Fibroblast of lung (primary cell): ENCODE measurements around the gene MSI2. TPM values are rescaled to one million over a fixed set of nuclear protein-coding genes. Genes with fewer than 3 reads are reported as not detected.

Experiments used
- DNase-seq, 2 donors: peaks; one replicate each; pipeline versions ENCODE4 v3.0.0 to v3.0.0-alpha.2; 2010; ENCODE audit warnings: low read depth in 2 of 2
- H2AFZ ChIP-seq: 2 replicates; pipeline ENCODE4 v1.5.1; 2012; ENCODE audit warnings: low read length, control low read depth, inconsistent platforms
- H3K27ac ChIP-seq: 2 replicates; pipeline ENCODE4 v1.5.1; 2011; ENCODE audit warnings: low read length, control low read depth; ENCODE audit not compliant: insufficient read depth
- H3K27me3 ChIP-seq: 2 replicates; pipeline ENCODE4 v1.5.1; 2011; ENCODE audit warnings: mild to moderate bottlenecking, low read length; ENCODE audit not compliant: control insufficient read depth, insufficient read depth
- H3K36me3 ChIP-seq: 2 replicates; pipeline ENCODE4 v1.5.1; 2011; ENCODE audit warnings: low read length; ENCODE audit not compliant: control insufficient read depth, insufficient read depth
- H3K4me1 ChIP-seq: 2 replicates; pipeline ENCODE4 v1.5.1; 2011; ENCODE audit warnings: low read length; ENCODE audit not compliant: control insufficient read depth, insufficient read depth; ENCODE audit errors: extremely low read depth
- H3K4me2 ChIP-seq: 2 replicates; pipeline ENCODE4 v1.5.1; 2011; ENCODE audit warnings: low read length, control low read depth; ENCODE audit not compliant: insufficient read depth; ENCODE audit errors: extremely low read depth
- H3K4me3 ChIP-seq, 4 experiments: fragments of 200-600 bp in 1 of 4; sonication (generic) in 1 of 4; replicated peaks in 1 of 4; 2 replicates each; pipeline ENCODE4 v1.5.1; 2011 to 2016; ENCODE audit warnings: low read length in 4 of 4, low read depth in 3 of 4, mild to moderate bottlenecking in 3 of 4, control low read depth in 2 of 4, inconsistent platforms in 1 of 4, mixed read lengths in 1 of 4; ENCODE audit not compliant: insufficient read depth in 1 of 4; ENCODE audit errors: control extremely low read depth in 1 of 4
- H3K79me2 ChIP-seq: 2 replicates; pipeline ENCODE4 v1.5.1; 2012; ENCODE audit warnings: mild to moderate bottlenecking, low read length, inconsistent platforms; ENCODE audit not compliant: control insufficient read depth, insufficient read depth
- H3K9ac ChIP-seq: 2 replicates; pipeline ENCODE4 v1.5.1; 2011; ENCODE audit warnings: mild to moderate bottlenecking, low read length, control low read depth; ENCODE audit not compliant: insufficient read depth
- H3K9me3 ChIP-seq: 2 replicates; pipeline ENCODE4 v1.5.1; 2012; ENCODE audit warnings: low read depth, low read length; ENCODE audit not compliant: control insufficient read depth, insufficient read depth
- H4K20me1 ChIP-seq: 2 replicates; pipeline ENCODE4 v1.5.1; 2011; ENCODE audit warnings: low read length; ENCODE audit not compliant: control insufficient read depth, insufficient read depth; ENCODE audit errors: extremely low read depth
- EZH2 ChIP-seq: IDR thresholded peaks from 2 replicates; pipeline ENCODE4 v1.5.1; 2012; ENCODE audit warnings: low read length, control low read depth, mild to moderate bottlenecking; ENCODE audit errors: missing control alignments
- polyA plus RNA-seq, 2 donors: library from polyadenylated mRNA; depleted of rRNA in 1 of 2; stranded (reverse) in 1 of 2; unstranded in 1 of 2; fragments of >200 nt; gene quantifications; 2 replicates each; pipeline ENCODE4 v1.2.1, GENCODE V29; 2011 to 2012; ENCODE audit warnings: missing spikeins in 1 of 2
- total RNA-seq: library from RNA; depleted of rRNA; stranded (reverse); fragments of >200 nt; gene quantifications from 2 replicates; pipeline ENCODE4 v1.2.1, GENCODE V29; 2014
- TF ChIP-seq, protein P1 (sequence below), 2 donors: IDR thresholded peaks in 1 of 2; conservative IDR thresholded peaks in 1 of 2; 1 replicate in 1 of 2; 2 replicates in 1 of 2; pipeline ENCODE4 v1.5.1; 2011 to 2012; ENCODE audit warnings: low read length in 2 of 2, control low read depth in 1 of 2, inconsistent platforms in 1 of 2, low read depth in 1 of 2, mild to moderate bottlenecking in 1 of 2

Gene MSI2
- total and polyA plus RNA-seq, 2 donors (not counting 1 experiment from before 2014, with no cell fraction given): 6.8 to 14.2 TPM

DNA sequence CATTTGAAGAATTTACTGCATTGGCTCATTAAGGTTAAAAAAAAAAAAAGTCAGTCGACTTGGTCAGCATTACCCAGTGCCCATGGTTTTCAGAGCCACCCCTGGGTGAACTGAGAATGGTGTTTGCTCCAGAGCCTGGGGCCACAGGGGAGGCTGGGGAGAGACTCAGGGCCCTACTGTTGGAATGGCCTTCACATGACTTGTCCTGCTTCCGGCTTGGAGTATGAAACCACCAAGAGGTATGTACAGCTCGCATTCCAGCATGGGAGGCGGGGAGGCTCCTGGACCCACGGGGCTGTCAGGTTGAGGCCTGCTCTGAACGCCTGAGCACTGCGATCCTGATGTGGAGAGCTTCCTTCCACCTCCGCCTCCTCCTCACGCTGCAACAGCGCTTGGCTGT lies 36.8 kb downstream of the MSI2 start:
- H3K79me2 ChIP-seq: no peaks in the 10 kb centered on the region
- H3K9ac ChIP-seq: no peak overlapping the region
- DNase-seq: peak in 1 of 2 donors; percentile 89
- no peak overlapping the region for H2AFZ ChIP-seq
- H3K4me2 ChIP-seq: no peak overlapping the region
- H3K27ac ChIP-seq: no peak overlapping the region
- no peaks in the 10 kb centered on the region for H3K4me1 ChIP-seq
- H4K20me1 ChIP-seq: no peaks in the 10 kb centered on the region
- no peaks in the 10 kb centered on the region for H3K9me3 ChIP-seq
- H3K27me3 ChIP-seq: no peaks in the 10 kb centered on the region
- no peaks in the 10 kb centered on the region for H3K36me3 ChIP-seq
- no peak overlapping the region for H3K4me3 ChIP-seq
- no peak for TF ChIP-seq EZH2
- TF ChIP-seq, protein P1, sequence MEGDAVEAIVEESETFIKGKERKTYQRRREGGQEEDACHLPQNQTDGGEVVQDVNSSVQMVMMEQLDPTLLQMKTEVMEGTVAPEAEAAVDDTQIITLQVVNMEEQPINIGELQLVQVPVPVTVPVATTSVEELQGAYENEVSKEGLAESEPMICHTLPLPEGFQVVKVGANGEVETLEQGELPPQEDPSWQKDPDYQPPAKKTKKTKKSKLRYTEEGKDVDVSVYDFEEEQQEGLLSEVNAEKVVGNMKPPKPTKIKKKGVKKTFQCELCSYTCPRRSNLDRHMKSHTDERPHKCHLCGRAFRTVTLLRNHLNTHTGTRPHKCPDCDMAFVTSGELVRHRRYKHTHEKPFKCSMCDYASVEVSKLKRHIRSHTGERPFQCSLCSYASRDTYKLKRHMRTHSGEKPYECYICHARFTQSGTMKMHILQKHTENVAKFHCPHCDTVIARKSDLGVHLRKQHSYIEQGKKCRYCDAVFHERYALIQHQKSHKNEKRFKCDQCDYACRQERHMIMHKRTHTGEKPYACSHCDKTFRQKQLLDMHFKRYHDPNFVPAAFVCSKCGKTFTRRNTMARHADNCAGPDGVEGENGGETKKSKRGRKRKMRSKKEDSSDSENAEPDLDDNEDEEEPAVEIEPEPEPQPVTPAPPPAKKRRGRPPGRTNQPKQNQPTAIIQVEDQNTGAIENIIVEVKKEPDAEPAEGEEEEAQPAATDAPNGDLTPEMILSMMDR (conservative IDR thresholded peaks at IDR 0.05 in 1 of 2, IDR thresholded peaks at IDR 0.05 in 1 of 2; ENCODE audit: low read depth in 1 of 2, low read length in 2 of 2): no peak

DNA sequence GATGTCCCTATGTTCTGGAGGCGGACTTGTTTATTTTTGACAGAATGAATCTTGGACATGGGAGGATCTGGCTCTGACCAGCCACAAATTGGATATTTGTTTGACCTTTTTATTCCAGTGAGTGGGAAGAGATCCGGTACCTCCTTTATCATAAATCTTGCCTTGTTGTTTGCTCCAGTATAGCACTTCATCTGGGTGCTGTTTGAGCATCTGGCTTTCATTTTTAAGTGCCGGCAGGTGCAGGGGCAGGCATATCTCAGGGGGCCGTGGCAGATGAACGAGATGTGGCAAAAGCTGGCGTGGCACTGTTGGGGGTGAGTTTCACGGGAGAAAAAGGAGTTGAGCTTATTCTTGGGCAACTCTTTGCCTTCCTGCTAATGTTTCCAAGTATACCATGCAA lies 37.8 kb downstream of the MSI2 start:
- H3K9me3 ChIP-seq: no peaks in the 10 kb centered on the region
- no peaks in the 10 kb centered on the region for H3K36me3 ChIP-seq
- no peak overlapping the region for H2AFZ ChIP-seq
- no peak overlapping the region for H3K27ac ChIP-seq
- TF ChIP-seq EZH2: no peak
- TF ChIP-seq, protein P1 (conservative IDR thresholded peaks at IDR 0.05 in 1 of 2, IDR thresholded peaks at IDR 0.05 in 1 of 2; ENCODE audit: low read depth in 1 of 2, low read length in 2 of 2): no peak
- no peak overlapping the region for H3K4me3 ChIP-seq
- H3K4me1 ChIP-seq: no peaks in the 10 kb centered on the region
- no peaks in the 10 kb centered on the region for H3K27me3 ChIP-seq
- no peak overlapping the region for H3K9ac ChIP-seq
- no peak for DNase-seq
- no peak overlapping the region for H3K4me2 ChIP-seq
- H4K20me1 ChIP-seq: no peaks in the 10 kb centered on the region
- H3K79me2 ChIP-seq: no peaks in the 10 kb centered on the region

DNA sequence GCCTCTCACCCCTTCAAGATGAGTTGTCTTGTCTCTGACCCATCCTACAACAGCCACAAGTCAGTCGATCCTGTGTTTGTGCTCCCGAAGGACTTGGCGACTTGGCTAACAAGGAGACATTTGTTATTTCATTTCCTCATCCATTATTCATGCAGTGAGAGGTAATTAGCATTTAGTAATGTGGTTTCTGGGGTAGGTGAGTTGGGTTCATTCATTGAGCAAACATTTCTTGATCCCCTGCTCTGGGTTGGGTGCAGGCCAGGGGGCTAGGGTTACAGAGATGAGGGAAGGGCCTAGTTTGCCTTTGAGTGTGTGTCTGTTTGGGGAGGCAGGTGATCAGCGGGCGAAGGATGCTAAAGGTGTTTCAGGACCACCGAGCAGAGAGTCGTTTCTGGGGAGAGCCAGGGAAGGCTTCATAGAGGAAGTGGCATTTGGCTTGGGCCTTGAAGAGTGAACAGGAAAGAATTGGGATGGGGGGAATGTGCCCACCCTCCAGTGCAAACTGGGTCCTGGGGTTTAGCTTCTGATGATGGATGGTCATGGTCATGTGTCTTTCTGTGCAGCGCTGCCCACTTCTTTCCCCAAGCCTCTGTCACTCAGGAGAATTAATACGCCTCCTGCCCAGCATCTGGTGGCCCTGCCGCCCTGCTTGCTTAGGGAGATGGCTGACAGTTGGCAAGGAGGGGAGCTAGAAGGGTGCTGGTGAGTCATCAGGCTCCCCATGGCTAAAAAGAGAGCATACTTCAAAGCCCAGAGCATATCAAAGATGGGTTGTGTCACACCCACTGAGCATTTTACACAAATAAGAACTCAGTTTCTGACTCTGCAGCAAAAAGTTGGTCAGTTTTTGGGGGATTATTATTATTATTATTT lies 38.5 kb downstream of the MSI2 start:
- H3K4me2 ChIP-seq: no peak overlapping the region
- DNase-seq: peak; percentile 12 to 74
- H3K27ac ChIP-seq: no peak overlapping the region

More for the DNA sequence above, 38.5 kb downstream of the MSI2 start:
- Histone ChIP-seq H3K36me3 (no peaks in the 10 kb centered on the region), H4K20me1 (no peaks in the 10 kb centered on the region), H3K79me2 (no peaks in the 10 kb centered on the region), H3K27me3 (no peaks in the 10 kb centered on the region), H3K9ac (no peak overlapping the region), H3K9me3 (no peaks in the 10 kb centered on the region), H3K4me1 (no peaks in the 10 kb centered on the region), H2AFZ (no peak overlapping the region), H3K4me3 (no peak overlapping the region)
- no peak for TF ChIP-seq EZH2
- TF ChIP-seq, protein P1 (conservative IDR thresholded peaks at IDR 0.05 in 1 of 2, IDR thresholded peaks at IDR 0.05 in 1 of 2; ENCODE audit: low read depth in 1 of 2, low read length in 2 of 2): no peak
